Measurements from ENCODE around the gene ABITRAM. TPM values are rescaled to one million over a fixed set of nuclear protein-coding genes. Genes with fewer than 3 reads are reported as not detected.

Gene ABITRAM
- total RNA-seq, 1 donor from 2014 or later: 8.1 TPM

- Mint-ChIP-seq H3K27ac (ENCODE audit: unreplicated experiment) (peak overlapping the region; percentile 98), H3K4me1 (ENCODE audit: low read depth) (peaks cover 34% of the 10 kb centered on the region), H3K4me3 (ENCODE audit: unreplicated experiment) (peak overlapping the region; percentile 98), H3K9me3 (ENCODE audit: low read depth) (no peaks in the 10 kb centered on the region), H3K36me3 (ENCODE audit: low read depth) (peaks cover 9% of the 10 kb centered on the region), H3K27me3 (ENCODE audit: low read depth) (no peaks in the 10 kb centered on the region)
- TF ChIP-seq CTCF (IDR thresholded peaks at IDR 0.05): no peak
- DNase-seq (ENCODE audit: low spot score): no peak
Measured at GRCh38 chr9:108933231-108933717, 926 bp upstream of the ABITRAM start.

DNA sequence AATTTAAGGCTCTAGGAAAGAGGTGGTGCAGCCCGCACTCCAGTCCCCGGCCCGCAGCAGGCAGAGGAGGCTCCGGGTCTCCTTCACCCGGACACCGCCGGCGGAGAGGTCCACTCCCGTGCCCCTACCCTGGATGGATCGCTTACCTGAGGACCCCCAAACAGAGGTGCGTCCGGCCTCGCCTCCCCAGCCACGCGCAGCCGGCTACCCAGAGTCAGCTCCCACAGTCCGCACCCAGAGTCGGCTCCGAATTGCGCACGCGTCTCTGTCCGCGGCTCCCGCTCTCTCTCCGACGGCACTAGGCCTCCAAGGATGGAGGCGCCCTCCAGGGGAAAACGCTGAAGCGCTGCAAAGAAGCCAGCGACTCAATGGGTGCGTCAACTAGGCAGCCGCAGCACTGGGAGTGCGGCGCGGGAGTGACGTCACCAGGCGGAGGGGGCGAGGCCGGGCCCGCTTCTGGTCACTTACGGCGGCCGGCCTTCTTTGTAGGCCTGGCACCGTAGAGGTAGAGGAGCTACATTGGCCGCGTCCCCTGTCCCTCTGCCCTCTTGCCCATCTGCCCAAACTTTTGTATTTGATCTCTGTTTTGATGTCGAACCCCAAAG, 380 bp upstream of the ABITRAM start, which contains the start of gene ELP1:
Gene ELP1 (minus strand): TSS at position 407 of the 605 bp plus-strand sequence. CDS start 2,978 bp downstream, outside the sequence.
- H3K27me3 Mint-ChIP-seq (ENCODE audit: low read depth): no peaks in the 10 kb centered on the region
- no peaks in the 10 kb centered on the region for H3K9me3 Mint-ChIP-seq (ENCODE audit: low read depth)
- TF ChIP-seq CTCF (IDR thresholded peaks at IDR 0.05): peak; percentile 68
- H3K36me3 Mint-ChIP-seq (ENCODE audit: low read depth): peaks cover 6% of the 10 kb centered on the region
- peak; percentile 97 for DNase-seq (ENCODE audit: low spot score)
- peak within 1 kb of the TSS; percentile 98 for H3K4me3 Mint-ChIP-seq (ENCODE audit: unreplicated experiment)
- peak within 1 kb of the TSS; percentile 98 for H3K27ac Mint-ChIP-seq (ENCODE audit: unreplicated experiment)
- H3K4me1 Mint-ChIP-seq (ENCODE audit: low read depth): peaks cover 34% of the 10 kb centered on the region

DNA sequence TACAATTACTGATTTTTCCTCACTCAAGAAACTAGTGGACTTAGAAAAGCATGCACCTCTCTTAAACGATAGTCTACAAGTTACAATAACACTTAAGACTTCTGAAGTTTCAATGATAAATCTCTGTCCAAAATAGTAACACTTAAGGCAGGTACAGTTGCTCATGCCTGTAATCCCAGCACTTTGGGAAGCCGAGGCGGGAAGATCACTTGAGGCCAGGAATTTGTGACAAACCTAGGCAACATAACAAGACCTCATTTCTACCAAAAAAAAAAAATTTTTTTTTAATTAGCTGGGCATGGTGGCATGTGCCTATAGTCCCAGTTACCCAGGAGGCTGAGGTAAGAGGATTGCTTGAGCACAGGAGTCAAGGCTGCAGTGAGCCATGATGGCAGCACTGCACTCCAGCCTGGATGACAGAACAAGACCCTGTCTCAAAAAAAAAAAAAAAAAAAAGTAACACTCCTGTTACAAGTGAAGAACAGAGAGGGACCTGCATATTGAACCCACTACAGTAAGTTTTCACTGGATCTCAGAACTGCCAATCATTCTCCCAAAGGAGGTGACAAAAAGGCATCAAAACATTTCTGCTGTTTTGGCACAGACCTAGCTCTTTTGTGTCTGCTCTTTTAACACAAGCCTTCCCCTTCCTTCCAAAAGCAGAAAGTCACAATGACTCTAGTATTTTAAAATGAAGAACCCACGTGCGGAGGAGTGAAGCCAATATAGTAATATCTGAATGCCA, 3.5 kb downstream of the ABITRAM start:
- H3K4me1 Mint-ChIP-seq (ENCODE audit: low read depth): peaks cover 22% of the 10 kb centered on the region
- no peak overlapping the region for H3K27ac Mint-ChIP-seq (ENCODE audit: unreplicated experiment)
- H3K4me3 Mint-ChIP-seq (ENCODE audit: unreplicated experiment): no peak overlapping the region
- H3K9me3 Mint-ChIP-seq (ENCODE audit: low read depth): no peaks in the 10 kb centered on the region
- no peak for DNase-seq (ENCODE audit: low spot score)
- TF ChIP-seq CTCF (IDR thresholded peaks at IDR 0.05): no peak
- H3K27me3 Mint-ChIP-seq (ENCODE audit: low read depth): no peaks in the 10 kb centered on the region
- peaks cover 2% of the 10 kb centered on the region for H3K36me3 Mint-ChIP-seq (ENCODE audit: low read depth)

GRCh38 chr9:108939975-108940374, 5.8 kb downstream of the ABITRAM start:
- TF ChIP-seq CTCF (IDR thresholded peaks at IDR 0.05): no peak

DNA sequence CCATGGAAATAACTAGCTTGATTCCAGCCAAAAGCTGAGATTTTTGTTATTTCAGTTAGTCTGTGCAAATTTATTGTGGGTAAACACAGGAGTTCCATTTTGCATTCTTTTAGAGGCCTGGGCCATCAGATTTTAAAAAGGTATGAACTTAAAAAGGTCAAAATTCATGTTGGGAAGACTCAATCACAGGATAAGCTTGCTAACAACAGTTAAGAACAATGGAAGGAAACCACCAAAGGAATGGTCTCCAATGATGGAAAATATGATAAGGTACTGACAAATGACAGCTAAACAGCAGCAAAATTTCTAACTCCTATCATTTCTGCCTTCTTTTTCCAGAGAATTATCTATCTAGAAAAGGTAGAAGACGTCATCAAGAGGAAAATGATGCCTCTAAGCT, 16.0 kb downstream of the ABITRAM start:
- no peak for DNase-seq (ENCODE audit: low spot score)
- peaks cover 3% of the 10 kb centered on the region for H3K36me3 Mint-ChIP-seq (ENCODE audit: low read depth)

More at GRCh38 chr9:108939975-108940374, 5.8 kb downstream of the ABITRAM start:
- H3K4me3 Mint-ChIP-seq (ENCODE audit: unreplicated experiment): no peak overlapping the region
- H3K4me1 Mint-ChIP-seq (ENCODE audit: low read depth): peaks cover 9% of the 10 kb centered on the region
- no peak for DNase-seq (ENCODE audit: low spot score)
- no peaks in the 10 kb centered on the region for H3K27me3 Mint-ChIP-seq (ENCODE audit: low read depth)
- H3K36me3 Mint-ChIP-seq (ENCODE audit: low read depth): peaks cover 4% of the 10 kb centered on the region
- H3K27ac Mint-ChIP-seq (ENCODE audit: unreplicated experiment): no peak overlapping the region
- H3K9me3 Mint-ChIP-seq (ENCODE audit: low read depth): no peaks in the 10 kb centered on the region

More for the DNA sequence above, 16.0 kb downstream of the ABITRAM start:
- TF ChIP-seq CTCF (IDR thresholded peaks at IDR 0.05): no peak
- Mint-ChIP-seq H3K4me3 (ENCODE audit: unreplicated experiment) (no peak overlapping the region), H3K27me3 (ENCODE audit: low read depth) (no peaks in the 10 kb centered on the region), H3K27ac (ENCODE audit: unreplicated experiment) (no peak overlapping the region), H3K9me3 (ENCODE audit: low read depth) (no peaks in the 10 kb centered on the region), H3K4me1 (ENCODE audit: low read depth) (no peaks in the 10 kb centered on the region)

Measured in chondrocyte (in vitro differentiated cells).